Measurements from ENCODE around the gene ADAMTS14.

DNA sequence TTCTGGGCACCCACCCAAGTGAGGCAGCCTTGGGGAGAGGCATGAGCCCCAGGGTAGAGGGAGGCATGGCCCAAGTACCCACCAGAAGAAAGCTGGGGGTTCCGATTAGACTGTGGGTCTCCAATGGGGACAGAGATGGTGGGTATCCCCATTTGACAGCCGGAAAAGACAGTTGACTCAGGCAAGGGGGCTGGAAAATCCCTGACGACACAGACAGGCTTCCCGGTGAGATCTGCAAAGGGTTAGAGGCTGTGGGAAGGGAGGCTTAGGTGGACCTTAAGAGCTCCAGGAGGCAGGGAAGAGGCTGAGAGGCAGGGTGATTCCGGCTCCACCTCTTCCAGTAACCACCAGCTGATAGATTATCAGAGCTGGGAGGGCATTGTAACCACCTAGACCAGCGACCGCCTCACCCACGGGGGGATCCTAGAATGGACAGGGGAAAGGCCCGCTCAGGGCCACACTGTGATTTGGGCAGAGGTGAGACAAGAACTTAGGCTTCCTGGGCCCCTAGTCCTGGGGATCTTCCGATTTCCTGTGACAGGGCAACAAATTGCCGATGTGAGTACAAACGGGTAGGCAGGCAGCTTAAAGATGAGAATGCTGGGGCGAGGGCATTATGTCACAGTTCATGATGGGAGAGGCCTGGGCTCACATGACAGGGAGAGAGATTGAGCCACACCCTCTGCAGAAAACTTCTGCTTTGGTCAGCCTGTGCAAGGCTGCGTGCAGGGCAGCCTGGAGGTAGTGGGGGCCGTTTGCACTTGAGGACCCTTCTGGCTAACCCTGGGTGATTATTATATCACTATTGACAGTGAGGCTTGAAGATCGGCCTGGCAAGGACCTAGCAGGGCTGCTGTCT lies 107.4 kb downstream of the ADAMTS14 start:
- TF ChIP-seq, protein P1, sequence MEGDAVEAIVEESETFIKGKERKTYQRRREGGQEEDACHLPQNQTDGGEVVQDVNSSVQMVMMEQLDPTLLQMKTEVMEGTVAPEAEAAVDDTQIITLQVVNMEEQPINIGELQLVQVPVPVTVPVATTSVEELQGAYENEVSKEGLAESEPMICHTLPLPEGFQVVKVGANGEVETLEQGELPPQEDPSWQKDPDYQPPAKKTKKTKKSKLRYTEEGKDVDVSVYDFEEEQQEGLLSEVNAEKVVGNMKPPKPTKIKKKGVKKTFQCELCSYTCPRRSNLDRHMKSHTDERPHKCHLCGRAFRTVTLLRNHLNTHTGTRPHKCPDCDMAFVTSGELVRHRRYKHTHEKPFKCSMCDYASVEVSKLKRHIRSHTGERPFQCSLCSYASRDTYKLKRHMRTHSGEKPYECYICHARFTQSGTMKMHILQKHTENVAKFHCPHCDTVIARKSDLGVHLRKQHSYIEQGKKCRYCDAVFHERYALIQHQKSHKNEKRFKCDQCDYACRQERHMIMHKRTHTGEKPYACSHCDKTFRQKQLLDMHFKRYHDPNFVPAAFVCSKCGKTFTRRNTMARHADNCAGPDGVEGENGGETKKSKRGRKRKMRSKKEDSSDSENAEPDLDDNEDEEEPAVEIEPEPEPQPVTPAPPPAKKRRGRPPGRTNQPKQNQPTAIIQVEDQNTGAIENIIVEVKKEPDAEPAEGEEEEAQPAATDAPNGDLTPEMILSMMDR (IDR thresholded peaks at IDR 0.05) = no peak
- TF ChIP-seq POLR2A (IDR thresholded peaks at IDR 0.05) = no peak

Measured in body of pancreas (tissue), 4 donors.